Peyer's patch (tissue), 4 donors: ENCODE measurements around the gene ANKEF1. TPM values are rescaled to one million over a fixed set of nuclear protein-coding genes. Genes with fewer than 3 reads are reported as not detected.

ENCODE experiments used
- DNase-seq, 3 donors: peaks; one replicate each; pipeline ENCODE4 v3.0.0-alpha.2; 2017 to 2019
- H3K27ac ChIP-seq, 4 donors: fragments of 200-600 bp; sonication (generic); one replicate each; pipeline ENCODE4 v1.5.1; 2016 to 2019
- H3K27me3 ChIP-seq, 2 donors: fragments of 200-600 bp; sonication (generic); one replicate each; pipeline ENCODE4 v1.5.1; 2019
- H3K36me3 ChIP-seq, 3 donors: fragments of 200-600 bp; sonication (generic); one replicate each; pipeline ENCODE4 v1.5.1; 2016 to 2019
- H3K4me1 ChIP-seq, 4 donors: fragments of 200-600 bp; sonication (generic); one replicate each; pipeline ENCODE4 v1.5.1; 2016 to 2019
- H3K4me3 ChIP-seq, 4 donors: fragments of 200-600 bp; sonication (generic); 1 replicate in 3 of 4; 2 replicates in 1 of 4; pipeline ENCODE4 v1.5.1; 2016 to 2019; ENCODE audit warnings: mild to moderate bottlenecking in 1 of 4
- H3K9me3 ChIP-seq, 4 donors: fragments of 200-600 bp; sonication (generic); one replicate each; pipeline ENCODE4 v1.5.1; 2016 to 2019; ENCODE audit warnings: mild to moderate bottlenecking in 1 of 4
- POLR2A ChIP-seq, 2 donors: fragments of 450-650 bp; IDR thresholded peaks; one replicate each; pipeline ENCODE4 v1.5.1; 2017; ENCODE audit warnings: antibody characterized with exemption in 2 of 2, mild to moderate bottlenecking in 2 of 2, moderate library complexity in 2 of 2
- total RNA-seq, 4 donors: library from RNA; depleted of rRNA; stranded (reverse); fragments of >200 nt; gene quantifications; one replicate each; pipeline ENCODE4 v1.1.0, GENCODE V29; 2016
- TF ChIP-seq, protein P1 (sequence below), 6 experiments: fragments of 450-650 bp in 4 of 6; fragments of 200-600 bp in 2 of 6; sonication (generic) in 1 of 6; IDR thresholded peaks; one replicate each; pipeline ENCODE4 v1.5.1; 2017 to 2019; ENCODE audit warnings: antibody characterized with exemption in 6 of 6, mild to moderate bottlenecking in 3 of 6, moderate library complexity in 1 of 6

Gene ANKEF1
- total RNA-seq, 4 donors from 2014 or later = 3.3 to 10.2 (median 4.4) TPM

DNA sequence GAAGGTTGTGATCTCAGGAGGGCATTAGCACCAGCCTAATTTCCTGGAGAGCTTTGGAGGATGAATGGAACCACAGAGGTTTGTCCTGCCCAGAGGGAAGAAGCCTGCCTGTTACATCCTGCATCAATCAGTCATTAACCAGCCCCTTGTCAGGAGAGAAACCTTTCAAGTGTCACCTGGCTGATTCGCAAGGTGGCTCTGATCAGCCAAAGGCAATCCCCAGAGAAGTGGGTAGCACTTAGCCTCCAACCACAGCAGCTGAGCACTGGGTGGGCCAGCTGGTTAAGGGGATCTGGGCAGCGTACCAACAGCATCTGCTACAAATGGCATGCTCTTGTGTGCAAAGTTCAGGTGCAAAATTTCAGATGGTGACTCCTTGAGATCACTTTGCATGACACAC, 26.9 kb downstream of the ANKEF1 start:
- Histone ChIP-seq H3K27me3 (no peaks in the 10 kb centered on the region), H3K27ac (no peak overlapping the region), H3K4me3 (no peak overlapping the region), H3K9me3 (no peaks in the 10 kb centered on the region), H3K36me3 (no peaks in the 10 kb centered on the region), H3K4me1 (no peaks in the 10 kb centered on the region)
- no peak for TF ChIP-seq POLR2A (IDR thresholded peaks at IDR 0.05)
- TF ChIP-seq, protein P1, sequence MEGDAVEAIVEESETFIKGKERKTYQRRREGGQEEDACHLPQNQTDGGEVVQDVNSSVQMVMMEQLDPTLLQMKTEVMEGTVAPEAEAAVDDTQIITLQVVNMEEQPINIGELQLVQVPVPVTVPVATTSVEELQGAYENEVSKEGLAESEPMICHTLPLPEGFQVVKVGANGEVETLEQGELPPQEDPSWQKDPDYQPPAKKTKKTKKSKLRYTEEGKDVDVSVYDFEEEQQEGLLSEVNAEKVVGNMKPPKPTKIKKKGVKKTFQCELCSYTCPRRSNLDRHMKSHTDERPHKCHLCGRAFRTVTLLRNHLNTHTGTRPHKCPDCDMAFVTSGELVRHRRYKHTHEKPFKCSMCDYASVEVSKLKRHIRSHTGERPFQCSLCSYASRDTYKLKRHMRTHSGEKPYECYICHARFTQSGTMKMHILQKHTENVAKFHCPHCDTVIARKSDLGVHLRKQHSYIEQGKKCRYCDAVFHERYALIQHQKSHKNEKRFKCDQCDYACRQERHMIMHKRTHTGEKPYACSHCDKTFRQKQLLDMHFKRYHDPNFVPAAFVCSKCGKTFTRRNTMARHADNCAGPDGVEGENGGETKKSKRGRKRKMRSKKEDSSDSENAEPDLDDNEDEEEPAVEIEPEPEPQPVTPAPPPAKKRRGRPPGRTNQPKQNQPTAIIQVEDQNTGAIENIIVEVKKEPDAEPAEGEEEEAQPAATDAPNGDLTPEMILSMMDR (IDR thresholded peaks at IDR 0.05) = no peak
- no peak for DNase-seq

DNA sequence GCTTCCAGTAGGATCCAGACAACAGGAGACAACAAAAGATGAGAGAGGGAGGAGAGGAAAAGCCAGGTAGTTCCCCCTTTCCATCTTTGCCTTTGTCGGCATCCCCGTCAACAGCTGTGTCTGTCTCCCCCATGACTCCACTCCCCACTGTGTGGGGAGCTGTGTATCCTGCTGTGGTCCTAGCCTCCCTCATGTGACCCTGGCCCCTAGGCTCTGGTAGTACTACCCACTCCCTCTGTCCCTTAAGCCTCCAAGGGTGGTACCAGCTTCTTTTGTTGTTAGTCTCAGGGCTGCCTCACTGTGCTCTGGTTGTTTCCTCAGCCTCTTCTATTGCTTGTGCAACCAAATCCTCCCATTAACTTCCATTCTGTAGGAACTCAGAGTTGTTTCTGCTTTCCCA, 28.7 kb downstream of the ANKEF1 start:
- Histone ChIP-seq H3K27ac (no peak overlapping the region), H3K9me3 (no peaks in the 10 kb centered on the region)
- DNase-seq = no peak

DNA sequence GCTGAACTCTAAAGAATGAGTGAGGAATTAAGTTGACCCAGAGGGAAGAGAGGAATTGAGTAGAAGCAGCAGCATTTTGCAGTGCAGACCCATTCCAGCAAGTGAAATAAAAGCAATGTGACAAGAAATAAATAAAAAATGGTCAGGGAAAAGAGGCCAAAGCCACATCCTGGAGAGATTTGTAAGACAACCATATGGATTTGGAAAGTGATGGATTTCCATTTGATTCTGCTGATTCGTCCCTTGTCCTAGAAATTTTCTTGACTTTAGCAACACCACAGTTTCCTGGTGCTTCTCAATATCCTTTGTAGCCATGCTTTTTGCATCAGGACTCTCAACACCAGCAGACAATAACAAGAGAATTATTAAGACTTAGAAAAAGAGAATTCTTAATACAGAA, 29.8 kb downstream of the ANKEF1 start:
- Histone ChIP-seq H3K27me3 (no peaks in the 10 kb centered on the region), H3K36me3 (no peaks in the 10 kb centered on the region), H3K4me3 (no peak overlapping the region), H3K27ac (no peak overlapping the region), H3K9me3 (no peaks in the 10 kb centered on the region), H3K4me1 (no peaks in the 10 kb centered on the region)
- no peak for TF ChIP-seq POLR2A (IDR thresholded peaks at IDR 0.05)
- TF ChIP-seq, protein P1 (IDR thresholded peaks at IDR 0.05) = no peak
- no peak for DNase-seq

More for the DNA sequence above, 28.7 kb downstream of the ANKEF1 start:
- H3K4me1 ChIP-seq = no peaks in the 10 kb centered on the region
- TF ChIP-seq POLR2A (IDR thresholded peaks at IDR 0.05) = no peak
- TF ChIP-seq, protein P1 (IDR thresholded peaks at IDR 0.05) = no peak
- no peak overlapping the region for H3K4me3 ChIP-seq
- H3K27me3 ChIP-seq = no peaks in the 10 kb centered on the region
- no peaks in the 10 kb centered on the region for H3K36me3 ChIP-seq

- H3K36me3 ChIP-seq = no peaks in the 10 kb centered on the region
- no peak for DNase-seq
- TF ChIP-seq, protein P1 (IDR thresholded peaks at IDR 0.05) = no peak
- no peak for TF ChIP-seq POLR2A (IDR thresholded peaks at IDR 0.05)
These were observed 30.5 kb downstream of the ANKEF1 start for GRCh38 chr20:10065154-10065833.

DNA sequence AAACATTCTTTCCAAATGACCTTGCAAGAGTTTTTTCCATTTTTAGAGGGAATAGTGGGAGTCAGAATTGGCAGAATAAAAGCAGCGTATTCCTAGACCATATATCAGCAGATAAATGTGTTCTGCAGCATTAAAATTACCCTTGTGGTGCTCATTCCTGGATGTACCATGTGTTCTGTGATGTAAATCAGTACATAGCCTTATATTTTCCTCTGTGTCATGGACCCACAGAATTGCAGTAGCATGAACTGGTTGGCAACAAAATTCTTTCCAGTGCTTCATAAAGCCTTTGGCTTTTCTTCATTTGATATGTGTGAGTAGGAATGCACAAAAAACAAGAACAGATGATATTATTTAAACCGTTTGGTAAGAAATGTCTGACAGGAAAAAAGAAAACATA, 32.5 kb downstream of the ANKEF1 start:
- DNase-seq = no peak

More at GRCh38 chr20:10065154-10065833, 30.5 kb downstream of the ANKEF1 start:
- H3K27me3 ChIP-seq = no peaks in the 10 kb centered on the region
- no peak overlapping the region for H3K27ac ChIP-seq
- H3K4me3 ChIP-seq = no peak overlapping the region
- H3K9me3 ChIP-seq = no peaks in the 10 kb centered on the region
- no peaks in the 10 kb centered on the region for H3K4me1 ChIP-seq

More for the DNA sequence above, 32.5 kb downstream of the ANKEF1 start:
- no peaks in the 10 kb centered on the region for H3K27me3 ChIP-seq
- no peaks in the 10 kb centered on the region for H3K36me3 ChIP-seq
- H3K4me1 ChIP-seq = no peaks in the 10 kb centered on the region
- H3K4me3 ChIP-seq = no peak overlapping the region
- no peak for TF ChIP-seq POLR2A (IDR thresholded peaks at IDR 0.05)
- TF ChIP-seq, protein P1 (IDR thresholded peaks at IDR 0.05) = no peak
- no peaks in the 10 kb centered on the region for H3K9me3 ChIP-seq
- no peak overlapping the region for H3K27ac ChIP-seq
